GM20431 (cell line): ENCODE data around the gene RAB20.
"Not testable (repeated sequence)": the region's sequence is repeated elsewhere in the genome, so short reads cannot be mapped to it uniquely, and the experiment has no call there.

Experiments used
- in situ Hi-C: fragments of 300-500 bp; cut with MseI, MboI; formaldehyde crosslinking; loops from one replicate; pipeline ENCODE4 v1.15.0; 2020; ENCODE audit warnings: low sequenced_read_pairs; ENCODE audit not compliant: unreplicated experiment

RAB20 gene

DNA sequence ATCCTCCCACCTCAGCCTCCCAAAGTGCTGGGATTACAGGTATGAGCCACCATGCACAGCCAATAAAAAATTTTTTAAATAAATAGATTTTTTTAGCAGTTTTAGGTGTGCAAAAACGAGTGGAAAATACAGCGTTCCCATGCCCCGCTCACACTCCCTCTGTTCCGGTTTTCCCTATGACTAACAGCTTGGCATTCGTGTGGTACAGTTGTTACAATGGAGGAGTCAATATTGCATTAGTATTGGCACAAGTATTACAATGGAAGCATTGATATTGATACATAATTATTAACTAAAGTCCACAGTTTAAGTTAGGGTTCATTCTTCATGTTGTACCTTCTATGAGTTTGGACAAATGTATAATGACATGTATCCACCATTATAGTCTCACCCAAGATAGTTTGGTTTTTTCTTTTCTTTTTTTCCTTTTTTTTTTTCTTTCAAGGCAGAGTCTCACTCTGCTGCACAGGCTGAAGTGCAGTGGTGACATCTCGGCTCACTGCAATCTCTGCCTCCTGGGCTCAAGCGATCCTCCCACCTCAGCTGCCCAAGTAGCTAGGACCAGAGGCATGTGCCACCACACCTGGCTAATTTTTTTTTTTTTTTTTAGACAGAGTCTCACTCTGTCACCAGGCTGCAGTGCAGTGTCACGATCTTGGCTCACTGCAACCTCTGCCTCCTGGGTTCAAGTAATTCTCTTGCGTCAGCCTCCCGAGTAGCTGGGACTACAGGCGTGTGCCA lies 15.4 kb upstream of the RAB20 start:
- in situ Hi-C loops: no loop called here

DNA sequence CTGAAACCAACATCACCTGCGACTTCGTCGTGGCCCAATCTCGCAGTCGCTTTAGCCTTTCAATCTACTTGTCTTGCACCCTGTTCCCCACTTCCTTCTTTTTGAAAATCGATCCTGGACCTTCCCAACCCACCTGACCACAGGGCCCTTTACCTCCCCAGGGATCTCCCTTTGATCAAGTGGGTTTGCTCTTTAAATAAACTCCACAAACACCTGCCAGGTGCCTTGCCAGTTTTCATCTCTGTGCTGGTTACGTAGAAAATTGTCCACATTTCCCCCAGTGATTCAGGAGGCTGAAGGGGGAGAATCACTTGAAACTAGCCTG lies 14.5 kb upstream of the RAB20 start:
- in situ Hi-C loops: no loop called here

DNA sequence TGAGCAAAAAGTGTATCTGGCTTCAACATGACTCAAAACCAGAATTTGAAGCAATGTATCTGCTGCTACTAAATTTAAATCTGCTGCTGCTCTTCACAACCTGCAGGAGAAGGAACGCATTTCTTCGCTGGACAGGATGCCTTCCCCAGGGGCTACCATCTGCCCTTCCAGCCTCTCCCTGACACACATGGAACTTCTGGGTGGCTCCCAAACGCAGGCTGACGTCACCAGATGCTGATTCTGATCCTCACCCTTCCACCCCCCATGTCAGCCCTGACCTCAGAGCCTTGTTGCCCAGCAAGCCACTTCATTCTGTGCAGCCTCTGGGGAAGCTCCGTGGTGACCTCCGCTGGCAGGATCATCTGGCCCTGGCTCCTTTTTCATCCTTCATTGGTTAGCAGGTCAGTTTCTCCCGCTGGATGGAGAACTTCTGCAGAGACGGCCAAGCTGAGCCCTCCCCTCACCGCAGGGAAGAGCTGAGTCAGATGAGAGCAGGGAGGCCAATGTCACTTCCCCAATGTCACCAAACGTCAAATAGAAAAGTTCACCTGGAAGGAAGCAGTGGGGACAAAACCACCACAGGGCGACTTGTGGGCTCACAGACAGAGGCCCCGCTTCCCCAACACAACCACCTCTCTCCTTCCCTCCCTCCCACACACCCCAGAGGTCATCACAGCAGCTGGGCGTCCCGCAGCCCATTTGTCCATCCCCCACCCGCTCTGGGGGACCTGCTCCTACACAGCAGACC lies 14.0 kb upstream of the RAB20 start:
- in situ Hi-C loops: no loop called here

DNA sequence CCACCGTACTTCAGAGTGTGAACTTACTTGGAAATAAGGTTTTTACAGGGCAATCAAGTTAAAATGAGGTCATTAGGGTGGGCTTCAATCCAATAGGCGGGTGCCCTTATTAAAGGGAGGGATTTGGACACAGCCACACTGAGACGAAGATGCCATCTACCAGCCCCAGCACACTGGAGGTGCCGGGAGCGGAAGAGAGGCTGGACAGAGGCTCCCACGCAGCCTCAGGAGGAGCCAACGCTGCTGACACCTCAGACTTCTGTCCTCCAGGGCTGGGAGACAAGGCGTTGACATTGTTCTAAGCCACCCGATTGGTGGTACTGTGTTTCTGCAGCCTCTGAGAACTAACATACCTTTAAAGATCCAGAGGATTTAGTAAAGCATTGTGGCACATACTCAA lies 12.6 kb upstream of the RAB20 start:
- in situ Hi-C loops: no loop called here

DNA sequence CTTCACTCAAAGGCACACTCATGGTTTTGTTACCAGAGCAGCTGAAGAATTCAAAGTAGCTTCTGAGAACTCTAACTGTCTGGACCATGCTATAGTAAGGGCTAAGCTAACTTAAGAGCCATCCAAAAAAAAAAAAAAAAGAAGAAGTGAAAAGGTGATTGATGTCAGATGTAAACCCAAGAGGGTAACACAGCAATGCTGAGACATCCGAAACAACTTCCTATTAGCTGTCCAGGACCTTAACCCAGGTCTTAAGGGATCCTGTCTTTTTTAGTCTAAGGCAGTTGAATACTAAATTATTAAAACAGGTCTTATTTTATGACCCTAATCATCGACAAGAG lies 11.2 kb upstream of the RAB20 start:
- in situ Hi-C loops: no loop called here

DNA sequence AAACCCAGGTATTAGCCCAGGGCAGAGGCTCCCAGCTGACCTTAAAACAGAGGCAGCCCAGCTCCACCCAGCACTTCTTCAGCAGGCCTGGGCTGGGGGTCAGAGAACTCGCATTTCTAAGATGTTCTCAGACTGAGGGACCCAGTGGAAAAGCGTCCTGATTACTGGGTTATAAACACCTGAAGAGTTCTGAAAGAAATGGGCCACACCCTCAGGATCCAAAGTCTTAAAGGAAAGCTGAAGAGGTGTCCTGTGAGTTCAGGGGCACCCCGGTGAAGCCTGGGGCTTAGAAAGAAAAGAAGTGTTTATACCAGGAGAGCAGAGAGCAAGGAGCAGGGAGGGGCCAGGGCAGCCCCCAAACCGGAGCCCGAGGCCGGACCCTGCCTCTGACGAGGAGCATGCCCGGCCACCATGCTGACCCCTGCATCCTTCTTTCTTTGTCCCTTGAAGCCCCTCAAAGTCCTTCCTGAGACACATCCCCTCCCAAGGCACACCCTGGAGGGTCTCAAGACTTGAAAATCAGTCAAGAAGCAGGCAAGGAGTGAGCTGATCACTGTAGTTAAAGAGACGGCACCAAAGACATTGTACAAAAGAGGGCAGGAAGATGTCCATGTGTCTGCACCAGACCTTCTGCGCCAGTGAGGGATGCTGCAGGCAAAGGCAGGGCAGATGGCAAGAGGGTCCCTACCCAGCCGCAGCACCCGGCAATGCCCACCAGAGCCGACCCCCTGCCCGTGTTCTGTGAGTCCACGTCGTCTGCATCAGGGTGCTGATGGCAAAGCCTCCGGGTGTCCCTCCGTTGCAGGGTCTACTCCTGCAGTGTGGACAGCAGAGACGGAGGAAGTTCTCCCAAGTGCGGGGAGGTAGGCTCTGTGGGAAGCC lies 10.6 kb upstream of the RAB20 start:
- in situ Hi-C loops: no loop called here

DNA sequence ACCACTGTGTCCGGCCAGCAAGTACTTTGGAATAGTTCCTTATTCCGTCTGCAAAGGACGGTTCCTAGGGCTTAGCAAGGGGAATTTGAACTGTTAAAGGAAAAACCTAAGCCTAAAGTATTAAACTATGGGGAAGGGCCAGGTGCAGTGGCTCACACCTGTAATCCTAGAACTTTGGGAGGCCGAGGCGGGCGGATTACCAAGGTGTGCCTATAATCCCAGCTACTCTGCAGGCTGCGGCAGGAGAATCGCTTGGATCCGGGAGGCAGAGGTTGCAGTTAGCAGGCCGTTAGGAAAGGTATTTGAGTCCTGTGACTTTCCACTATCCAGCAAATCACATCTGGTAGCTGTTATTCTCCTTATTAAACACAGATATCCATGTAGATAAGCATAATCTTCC lies 9.4 kb upstream of the RAB20 start:
- in situ Hi-C loops: no loop called here

DNA sequence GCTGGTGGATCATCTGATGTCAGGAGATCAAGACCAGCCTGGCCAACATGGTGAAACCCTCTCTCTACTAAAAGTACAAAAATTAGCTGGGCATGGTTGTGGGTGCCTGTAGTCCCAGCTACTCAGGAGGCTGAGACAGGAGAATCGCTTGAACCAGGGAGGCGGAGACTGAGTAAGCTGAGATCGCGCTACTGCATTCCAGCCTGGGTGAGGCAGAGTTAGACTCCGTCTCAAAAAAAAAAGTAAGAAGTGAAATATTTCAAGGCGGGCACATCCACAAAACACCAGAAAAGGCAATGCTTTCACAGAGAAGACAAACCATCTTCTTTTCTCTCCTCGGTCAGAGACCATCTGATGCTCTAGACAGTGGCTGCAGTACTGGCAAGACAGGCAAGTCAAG lies 8.4 kb upstream of the RAB20 start:
- in situ Hi-C loops: not testable (repeated sequence)

DNA sequence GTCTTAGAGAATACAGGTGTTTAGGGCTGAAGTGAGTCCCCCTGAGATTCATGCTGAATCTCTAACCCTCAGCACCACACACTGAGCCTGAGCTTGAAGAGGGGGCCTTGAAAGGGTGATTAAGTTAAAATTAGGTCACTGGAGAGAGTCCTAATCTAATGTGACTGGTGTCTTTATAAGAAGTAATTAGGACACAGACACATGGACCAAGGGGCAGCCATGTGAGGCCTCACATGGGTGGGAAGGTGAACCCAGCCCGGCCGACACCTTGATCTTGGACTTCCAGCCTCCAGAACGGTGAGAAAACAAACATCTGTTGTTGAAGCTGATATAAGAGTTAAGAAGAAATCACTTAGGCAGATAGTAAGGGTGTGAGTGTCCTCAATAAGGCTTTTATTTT lies 7.1 kb upstream of the RAB20 start:
- in situ Hi-C loops: no loop called here

DNA sequence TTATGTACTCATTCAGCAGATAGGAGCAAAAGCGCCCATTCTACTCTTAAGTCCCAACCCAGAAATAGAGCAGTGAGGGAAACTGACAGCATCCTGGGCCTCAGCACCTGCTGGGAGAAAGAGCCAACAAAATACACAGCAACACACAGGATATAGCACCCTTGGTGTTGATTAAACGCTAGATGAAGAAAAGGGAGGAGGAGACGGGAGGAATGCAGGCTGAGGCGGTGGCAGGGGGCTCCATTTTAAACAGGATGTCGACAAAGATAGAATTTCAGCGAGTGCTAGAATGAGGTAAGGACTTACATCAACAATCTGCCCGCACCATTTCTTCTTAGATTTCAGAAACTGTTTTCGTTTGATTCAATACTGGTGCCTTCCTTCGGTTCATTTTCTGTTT lies 4.6 kb upstream of the RAB20 start:
- in situ Hi-C loops: no loop called here

DNA sequence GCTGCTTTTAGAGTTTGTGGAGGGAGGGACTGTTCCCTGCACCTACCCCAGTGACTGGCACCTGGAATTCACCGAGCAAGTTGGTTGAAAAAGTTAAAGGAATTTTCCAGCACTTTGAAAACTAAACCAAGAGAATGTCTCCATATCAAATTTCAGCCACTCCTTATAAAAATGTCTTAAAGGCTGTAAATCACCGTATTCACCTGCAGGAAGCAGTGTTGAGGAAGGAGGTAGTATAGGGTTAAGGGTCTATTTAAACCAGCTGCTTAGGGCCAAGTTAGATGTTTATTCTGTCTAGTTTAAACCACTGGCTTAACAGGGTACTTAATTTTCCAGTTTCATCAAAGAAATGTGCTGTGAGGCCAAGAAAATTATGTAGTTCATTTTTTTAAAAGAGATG lies 3.8 kb upstream of the RAB20 start:
- in situ Hi-C loops: no loop called here

DNA sequence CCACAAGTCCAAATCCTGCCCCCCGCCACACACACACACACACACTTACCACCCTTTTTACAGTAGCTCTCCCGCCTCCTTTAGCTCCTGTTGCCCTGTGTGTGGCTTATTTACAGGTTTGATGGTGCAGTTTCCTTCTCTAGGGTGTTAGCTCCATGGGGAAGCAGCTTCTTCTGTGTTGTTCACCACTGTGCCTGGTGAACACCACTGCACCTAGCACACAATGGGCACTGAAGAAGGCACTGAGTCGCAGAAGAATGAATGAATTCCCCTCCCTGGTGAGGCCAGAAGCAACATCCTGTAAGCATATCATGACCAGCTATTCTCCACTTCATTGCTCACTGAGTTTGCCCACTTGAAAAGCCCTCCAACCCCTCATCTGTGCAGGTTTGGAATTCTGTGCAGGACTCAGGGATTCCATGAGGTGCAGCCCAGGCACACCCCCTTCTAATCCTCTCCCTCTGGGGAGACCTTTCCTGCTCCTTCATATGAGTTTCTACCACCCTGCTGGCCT lies 3.0 kb upstream of the RAB20 start:
- in situ Hi-C loops: no loop called here

DNA sequence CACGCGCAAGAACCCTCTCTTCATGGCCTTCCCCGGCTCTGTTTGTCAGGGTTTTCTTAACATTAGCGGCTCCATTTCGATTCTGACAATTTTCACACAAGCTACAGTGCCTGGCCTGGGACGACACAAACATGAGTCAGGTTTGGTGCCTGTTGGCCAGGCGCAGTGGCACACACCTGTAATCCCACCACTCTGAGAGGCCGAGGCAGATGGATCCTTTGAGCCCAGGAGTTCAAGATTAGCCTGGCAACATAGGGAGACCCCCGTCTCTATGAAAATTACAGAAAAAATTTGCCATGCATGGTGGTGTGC lies 1.9 kb upstream of the RAB20 start:
- in situ Hi-C loops: no loop called here

DNA sequence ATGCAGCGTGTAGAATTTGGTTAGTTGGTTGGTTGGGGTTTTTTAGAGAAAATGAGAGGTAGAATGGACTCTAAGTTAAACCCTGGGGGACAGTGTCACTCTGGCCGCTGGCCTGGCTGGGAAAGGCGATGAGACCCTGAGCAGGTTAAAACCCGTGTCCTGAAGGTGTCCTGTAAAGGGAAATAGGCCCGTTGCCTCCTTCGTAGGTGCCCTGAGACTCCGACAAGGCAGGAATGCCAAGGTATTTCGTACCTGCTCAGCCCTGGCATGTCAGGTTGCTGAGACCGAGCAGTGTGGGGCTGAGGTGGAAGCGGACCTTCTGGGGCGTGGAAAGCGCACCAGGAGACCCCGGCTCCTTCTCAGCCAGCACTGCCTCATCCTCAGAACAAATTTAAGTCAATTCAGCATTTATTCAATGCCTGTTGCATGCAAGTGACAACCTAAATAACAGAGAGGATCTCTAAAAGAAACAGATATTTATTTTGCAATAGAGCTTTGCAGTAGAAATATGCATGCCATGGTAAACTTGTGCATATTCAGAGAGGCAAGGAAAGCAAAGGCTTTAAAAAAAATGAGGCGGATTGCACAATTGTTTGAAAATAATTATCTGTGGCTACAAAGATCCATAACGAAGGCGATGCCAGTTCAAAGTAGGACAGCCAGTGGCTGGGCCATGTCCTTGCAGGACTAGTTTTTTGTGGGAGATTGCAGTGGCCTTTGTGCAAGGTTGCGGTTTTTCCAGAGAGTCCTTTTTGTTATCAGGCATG lies 1.4 kb upstream of the RAB20 start:
- in situ Hi-C loops: no loop called here

DNA sequence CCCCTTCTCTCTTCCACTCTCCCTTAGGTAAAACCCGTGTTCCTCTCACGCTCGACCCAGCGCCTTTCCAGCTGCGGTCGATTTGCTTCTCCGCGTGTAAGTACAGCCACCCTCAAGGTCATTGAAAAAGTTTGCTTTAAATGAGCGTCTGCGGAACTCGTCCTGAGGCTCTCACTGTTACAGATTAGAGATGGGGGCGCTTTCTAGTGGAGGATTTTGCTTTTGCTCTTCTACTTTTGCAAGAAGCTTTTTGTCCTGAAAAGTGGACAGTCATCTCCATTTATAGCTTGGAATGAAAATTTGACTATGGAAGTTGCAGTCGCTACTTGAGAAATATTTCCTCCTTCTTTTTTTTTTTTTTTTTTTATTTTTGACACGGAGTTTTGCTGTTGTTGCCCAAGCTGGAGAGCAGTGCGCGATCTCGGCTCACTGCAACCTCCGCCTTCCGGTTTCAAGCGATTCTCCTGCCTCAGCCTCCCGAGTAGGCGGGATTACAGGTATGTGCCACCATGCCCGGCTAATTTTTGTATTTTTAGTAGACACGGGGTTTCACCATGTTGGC lies 595 bp upstream of the RAB20 start:
- in situ Hi-C loops: no loop called here

DNA sequence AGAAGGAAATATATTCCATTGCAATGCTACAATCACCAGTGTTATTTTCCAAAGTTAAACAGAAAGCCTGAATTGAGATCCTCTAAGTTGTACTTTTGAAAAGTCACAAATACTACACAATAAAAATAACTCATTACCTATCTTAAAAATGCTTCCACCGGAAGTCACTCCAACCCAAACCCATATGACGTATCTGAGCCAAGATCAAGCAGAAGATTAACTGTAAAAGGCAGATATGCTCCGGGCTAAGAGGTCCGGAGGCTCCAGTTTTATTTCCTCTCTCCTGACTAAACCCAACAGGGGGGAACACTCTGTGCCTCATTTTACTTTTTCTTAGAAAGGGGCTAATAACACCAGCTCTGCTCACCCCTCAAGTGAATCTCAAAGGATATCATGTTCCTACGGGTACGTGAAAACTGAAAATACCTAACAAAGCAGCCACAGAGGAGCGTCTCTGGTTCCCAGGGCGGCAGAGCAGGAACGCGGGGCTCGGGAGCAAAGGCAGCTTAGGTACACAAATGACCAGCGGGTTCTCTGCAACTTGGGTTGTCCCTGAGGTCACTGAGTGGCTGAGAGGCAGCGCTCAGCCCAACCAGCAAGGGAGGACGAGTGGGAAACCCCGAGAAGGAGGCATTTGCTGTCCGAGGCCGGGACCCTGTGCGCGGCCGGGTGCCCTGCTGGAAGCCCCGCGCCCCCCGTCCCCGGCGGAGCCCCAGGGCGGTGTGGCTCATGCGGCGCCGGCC lies 750 bp downstream of the RAB20 start:
- in situ Hi-C loops: no loop called here

DNA sequence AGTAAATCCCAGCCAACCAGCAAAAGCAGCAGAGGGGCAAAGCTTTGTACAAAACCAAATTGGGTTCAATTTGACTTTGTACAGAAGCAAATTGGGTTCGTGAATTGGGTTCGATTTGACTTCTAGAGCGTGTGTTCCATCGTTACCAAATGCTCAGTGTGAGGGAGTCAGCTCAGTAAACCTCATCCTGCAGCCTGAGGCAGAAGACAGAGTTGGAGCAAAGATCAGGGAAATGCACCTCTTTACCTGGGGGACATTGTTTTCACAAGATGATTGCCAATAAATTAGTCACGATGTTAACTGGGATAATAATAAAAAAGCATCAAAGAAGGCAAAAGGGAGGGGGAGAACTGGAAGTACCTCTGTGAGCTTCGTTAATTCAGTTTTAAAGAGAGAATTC lies 1.5 kb downstream of the RAB20 start:
- in situ Hi-C loops: no loop called here

DNA sequence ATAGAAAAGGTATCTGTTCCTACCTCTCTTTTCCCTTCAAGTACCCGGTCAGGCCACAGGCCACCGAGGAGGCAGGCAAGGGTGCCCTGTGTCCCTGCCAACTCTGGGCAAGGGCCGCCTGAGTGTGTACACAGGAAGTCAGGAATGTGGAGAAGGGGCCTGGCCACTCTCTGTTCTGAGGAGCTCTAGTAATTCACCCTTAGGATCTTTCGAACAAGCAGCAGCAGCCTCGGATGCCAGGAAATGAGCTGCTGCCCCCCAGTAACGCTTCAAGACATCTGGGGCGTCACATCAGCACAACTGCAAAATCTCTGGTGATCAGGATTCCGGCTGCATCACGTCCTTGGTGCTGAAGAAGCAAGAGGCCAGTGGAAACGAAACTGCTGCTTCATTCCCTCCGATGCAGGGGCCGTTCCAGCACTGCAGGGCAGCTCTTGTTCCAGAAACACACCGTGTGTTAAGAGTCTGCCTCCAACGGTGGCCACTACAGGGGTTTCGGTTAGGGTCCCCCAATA lies 2.0 kb downstream of the RAB20 start:
- in situ Hi-C loops: no loop called here

DNA sequence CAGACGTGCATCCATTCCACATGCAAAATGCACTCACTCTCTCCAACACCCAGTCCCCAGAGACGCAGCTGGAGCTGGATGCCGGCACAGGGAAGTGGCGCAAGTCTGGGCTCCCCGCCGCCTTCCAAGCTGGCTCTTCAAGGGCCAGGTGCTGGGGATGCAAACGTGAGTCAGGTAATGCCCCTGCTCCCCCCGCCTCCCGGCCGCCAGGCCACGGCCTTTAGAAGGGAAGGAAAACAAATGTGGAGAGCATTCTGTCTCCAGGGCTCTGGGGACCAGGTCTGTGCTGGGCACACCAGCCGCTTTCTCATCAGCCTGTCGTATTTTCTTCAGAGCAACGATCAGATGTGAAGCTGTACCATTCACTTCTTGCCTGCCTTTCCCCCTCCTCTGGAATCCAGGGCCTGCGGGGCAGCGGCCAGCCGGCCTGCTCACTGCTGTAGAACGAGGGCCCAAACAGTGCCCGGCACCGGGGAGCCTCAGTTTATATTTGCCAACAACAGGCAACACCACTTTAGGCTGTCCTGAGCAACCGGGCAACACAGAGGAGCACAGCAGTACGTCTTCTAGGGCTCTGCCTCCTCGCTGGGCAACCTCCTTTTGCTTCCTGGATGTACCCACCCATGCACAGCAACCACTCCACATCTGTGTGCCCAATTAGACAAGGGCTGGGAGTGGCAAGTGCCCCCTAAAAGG lies 3.8 kb downstream of the RAB20 start:
- in situ Hi-C loops: no loop called here
